Liver (tissue), 9 donors: ENCODE data around the gene NHERF1. TPM values are rescaled to one million over a fixed set of nuclear protein-coding genes. Genes with fewer than 3 reads are reported as not detected.

Source experiments
- DNase-seq: peaks from one replicate; pipeline ENCODE4 v3.0.0-alpha.2; 2017; ENCODE audit warnings: low spot score
- H3K27ac ChIP-seq, 2 donors: one replicate each; pipeline ENCODE4 v1.7.0; 2013; ENCODE audit warnings: inconsistent platforms in 2 of 2, low read length in 2 of 2, control low read depth in 1 of 2, low read depth in 1 of 2, mild to moderate bottlenecking in 1 of 2
- H3K27me3 ChIP-seq, 4 donors: one replicate each; pipeline versions ENCODE4 v1.6.1 to v1.7.0; 2013; ENCODE audit warnings: low read length in 3 of 4, inconsistent platforms in 1 of 4, mild to moderate bottlenecking in 1 of 4, moderate library complexity in 1 of 4; ENCODE audit not compliant: control insufficient read depth in 4 of 4, insufficient read depth in 4 of 4
- H3K36me3 ChIP-seq, 4 donors: one replicate each; pipeline versions ENCODE4 v1.6.1 to v1.7.0; 2013; ENCODE audit warnings: low read length in 3 of 4, mild to moderate bottlenecking in 3 of 4, low read depth in 1 of 4, moderate library complexity in 1 of 4; ENCODE audit not compliant: control insufficient read depth in 4 of 4, insufficient read depth in 3 of 4
- H3K4me1 ChIP-seq, 4 donors: one replicate each; pipeline versions ENCODE4 v1.6.1 to v1.7.0; 2013; ENCODE audit warnings: low read length in 3 of 4, mild to moderate bottlenecking in 3 of 4, moderate library complexity in 1 of 4; ENCODE audit not compliant: control insufficient read depth in 4 of 4, insufficient read depth in 4 of 4
- H3K4me3 ChIP-seq, 3 donors: one replicate each; pipeline versions ENCODE4 v1.6.1 to v1.7.0; 2013; ENCODE audit warnings: low read length in 3 of 3, control low read depth in 1 of 3, low read depth in 1 of 3, mild to moderate bottlenecking in 1 of 3
- H3K9ac ChIP-seq, 2 donors: one replicate each; pipeline ENCODE4 v1.7.0; 2013; ENCODE audit warnings: low read length in 2 of 2, mild to moderate bottlenecking in 2 of 2, moderate library complexity in 2 of 2, control low read depth in 1 of 2, low read depth in 1 of 2
- H3K9me3 ChIP-seq, 4 donors: one replicate each; pipeline versions ENCODE4 v1.6.1 to v1.7.0; 2013; ENCODE audit warnings: low read length in 3 of 4; ENCODE audit not compliant: control insufficient read depth in 4 of 4
- CTCF ChIP-seq: fragments of 150-350 bp; IDR thresholded peaks from 2 replicates; pipeline ENCODE4 v1.5.1; 2017; ENCODE audit warnings: improper control_type of control experiment, low read depth, low read length; ENCODE audit not compliant: missing input control
- FOXA1 ChIP-seq: IDR thresholded peaks from 2 replicates; pipeline ENCODE4 v1.6.1; 2016; ENCODE audit warnings: antibody characterized with exemption
- FOXA2 ChIP-seq: IDR thresholded peaks from 2 replicates; pipeline ENCODE4 v1.6.1; 2016; ENCODE audit warnings: antibody characterized with exemption
- HNF4A ChIP-seq, 2 donors: conservative IDR thresholded peaks; 2 replicates each; pipeline ENCODE4 v1.6.1; 2016; ENCODE audit warnings: antibody characterized with exemption in 2 of 2, mild to moderate bottlenecking in 2 of 2
- HNF4G ChIP-seq: IDR thresholded peaks from 2 replicates; pipeline ENCODE4 v1.6.1; 2016; ENCODE audit warnings: antibody characterized with exemption
- JUND ChIP-seq, 2 donors: IDR thresholded peaks; 2 replicates each; pipeline ENCODE4 v1.6.1; 2016; ENCODE audit warnings: antibody characterized with exemption in 2 of 2
- NR2F2 ChIP-seq: IDR thresholded peaks from 2 replicates; pipeline ENCODE4 v1.6.1; 2016; ENCODE audit warnings: antibody characterized with exemption
- RAD21 ChIP-seq, 2 donors: IDR thresholded peaks; 2 replicates each; pipeline ENCODE4 v1.6.1; 2016; ENCODE audit warnings: antibody characterized with exemption in 2 of 2, mild to moderate bottlenecking in 2 of 2
- RXRA ChIP-seq, 2 donors: IDR thresholded peaks; 2 replicates each; pipeline ENCODE4 v1.6.1; 2017 to 2018; ENCODE audit warnings: antibody characterized with exemption in 2 of 2, mild to moderate bottlenecking in 1 of 2
- SP1 ChIP-seq: IDR thresholded peaks from 2 replicates; pipeline ENCODE4 v1.6.1; 2018; ENCODE audit warnings: antibody characterized with exemption, mild to moderate bottlenecking
- TAF1 ChIP-seq: conservative IDR thresholded peaks from 2 replicates; pipeline ENCODE4 v1.6.1; 2016; ENCODE audit warnings: antibody characterized with exemption, mild to moderate bottlenecking
- YY1 ChIP-seq: IDR thresholded peaks from 2 replicates; pipeline ENCODE4 v1.6.1; 2016; ENCODE audit warnings: antibody characterized with exemption, mild to moderate bottlenecking
- WGBS: extraction: QIAGEN DNeasy Blood & Tissue Kit; methylation state at CpG from one replicate; pipeline ENCODE4 v1.1.7; 2013; 5-methylcytosine and 5-hydroxymethylcytosine counted together
- polyA plus RNA-seq, 2 donors: library from polyadenylated mRNA; stranded (reverse) in 1 of 2; unstranded in 1 of 2; fragments of 200-250 nt in 1 of 2; fragments of >200 nt in 1 of 2; fragmentation: Nextera tagmentation in 1 of 2; extraction: Ambion mirVana in 1 of 2; gene quantifications; one replicate each; pipeline versions ENCODE4 v1.2.1 to v1.2.3, GENCODE V29; 2013 to 2015
- total RNA-seq, 2 donors: library from RNA; depleted of rRNA; stranded (reverse); fragments of >200 nt; gene quantifications; one replicate each; pipeline ENCODE4 v1.2.3, GENCODE V29; 2014
- TF ChIP-seq, protein P1 (sequence below): IDR thresholded peaks from 2 replicates; pipeline ENCODE4 v1.6.1; 2016; ENCODE audit warnings: antibody characterized with exemption
- TF ChIP-seq, protein P2 (sequence below): IDR thresholded peaks from 2 replicates; pipeline ENCODE4 v1.6.1; 2016; ENCODE audit warnings: antibody characterized with exemption
- donor health status: healthy.
- donor health status: healthy.
- donor health status: healthy.
- donor health status: healthy.
- donor health status: healthy.

NHERF1 gene
- total and polyA plus RNA-seq, 4 donors = 38.1 to 160 (median 94.7) TPM

DNA sequence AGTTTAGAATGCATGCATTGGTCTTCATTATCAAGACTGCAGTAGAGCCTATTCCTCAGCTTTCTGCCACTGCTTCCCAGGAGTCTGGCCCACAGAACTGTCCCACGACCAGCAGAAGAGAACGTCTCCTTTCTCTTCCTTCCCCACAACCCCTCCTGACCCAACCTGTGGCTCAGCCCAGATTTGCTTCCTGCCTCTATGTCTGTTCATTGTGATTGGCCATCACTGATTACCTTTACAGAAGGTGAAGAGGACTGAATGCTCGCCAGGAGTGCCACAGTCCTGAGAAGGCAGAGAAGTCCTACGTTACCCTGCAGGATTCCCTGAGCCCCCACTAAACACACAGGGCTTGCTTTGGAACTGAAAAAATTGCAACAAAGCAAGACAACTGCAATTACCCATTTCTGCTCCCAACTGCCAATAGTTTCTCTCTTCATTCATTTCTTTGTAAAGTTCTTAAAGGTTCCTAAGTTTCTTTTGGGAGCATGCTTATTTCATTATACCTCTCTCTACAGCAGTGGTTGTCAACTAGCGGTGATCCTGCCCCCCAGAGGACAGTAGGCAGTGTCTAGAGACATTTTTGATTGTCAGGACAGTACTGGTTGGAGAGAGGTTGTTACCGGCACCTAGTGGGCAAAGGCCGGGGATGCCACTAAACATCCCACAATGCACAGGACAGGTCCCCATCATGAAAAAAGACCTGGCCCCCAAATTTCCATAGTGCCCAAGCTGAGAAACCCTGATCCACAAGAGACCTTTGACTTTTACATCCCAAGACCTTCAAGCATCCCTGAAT lies 32.2 kb downstream of the NHERF1 start:
- TF ChIP-seq HNF4G (no peak), FOXA1 (no peak), CTCF (peak; percentile 60), RAD21 (IDR thresholded peaks at IDR 0.05) (peak; percentile 84 to 88)
- H3K27ac ChIP-seq = no peak overlapping the region
- H3K9me3 ChIP-seq = no peaks in the 10 kb centered on the region
- H3K4me3 ChIP-seq = no peak overlapping the region
- H3K4me1 ChIP-seq = peaks cover 2 to 22% (median 13%) of the 10 kb centered on the region in 4 donors
- peaks cover 0 to 1% (median 0%) of the 10 kb centered on the region in 4 donors for H3K36me3 ChIP-seq
- H3K27me3 ChIP-seq = no peaks in the 10 kb centered on the region
- 55% methylated on average over 7 of the region's 7 CpGs for WGBS
- DNase-seq = no peak
- no peak overlapping the region for H3K9ac ChIP-seq

GRCh38 chr17:74782571-74782970 lies 34.1 kb downstream of the NHERF1 start:
- H3K4me1 ChIP-seq = peaks cover 0 to 10% (median 2%) of the 10 kb centered on the region in 4 donors

More at GRCh38 chr17:74782571-74782970, 34.1 kb downstream of the NHERF1 start:
- Histone ChIP-seq H3K9me3 (no peaks in the 10 kb centered on the region), H3K27ac (no peak overlapping the region), H3K9ac (no peak overlapping the region), H3K27me3 (no peaks in the 10 kb centered on the region), H3K36me3 (peaks cover 0 to 6% (median 2%) of the 10 kb centered on the region in 4 donors), H3K4me3 (no peak overlapping the region)
- no peak for DNase-seq
- no peak for TF ChIP-seq HNF4A (conservative IDR thresholded peaks at IDR 0.05)
- no peak for TF ChIP-seq SP1
- TF ChIP-seq, protein P1, sequence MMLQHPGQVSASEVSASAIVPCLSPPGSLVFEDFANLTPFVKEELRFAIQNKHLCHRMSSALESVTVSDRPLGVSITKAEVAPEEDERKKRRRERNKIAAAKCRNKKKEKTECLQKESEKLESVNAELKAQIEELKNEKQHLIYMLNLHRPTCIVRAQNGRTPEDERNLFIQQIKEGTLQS = no peak
- no peak for TF ChIP-seq JUND (IDR thresholded peaks at IDR 0.05)
- no peak for TF ChIP-seq RXRA (IDR thresholded peaks at IDR 0.05)
- no peak for TF ChIP-seq TAF1
- TF ChIP-seq CTCF = no peak
- no peak for TF ChIP-seq YY1
- TF ChIP-seq NR2F2 = no peak
- TF ChIP-seq, protein P2, sequence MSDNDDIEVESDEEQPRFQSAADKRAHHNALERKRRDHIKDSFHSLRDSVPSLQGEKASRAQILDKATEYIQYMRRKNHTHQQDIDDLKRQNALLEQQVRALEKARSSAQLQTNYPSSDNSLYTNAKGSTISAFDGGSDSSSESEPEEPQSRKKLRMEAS = no peak
- no peak for TF ChIP-seq FOXA2
- 90% methylated on average over 5 of the region's 5 CpGs for WGBS
